G401 (cell line): Measurements from ENCODE around the gene GSDME. TPM values are rescaled to one million over a fixed set of nuclear protein-coding genes. Genes with fewer than 3 reads are reported as not detected.

Experiments used
- DNase-seq: peaks from one replicate; pipeline ENCODE4 v3.0.0-alpha.2; 2015; ENCODE audit warnings: low spot score
- in situ Hi-C: cut with HindIII; loops from 2 replicates; pipeline ENCODE4 v1.10.0; 2016; ENCODE audit warnings: low sequenced_read_pairs, mixed read lengths
- total RNA-seq: library from RNA; depleted of rRNA; stranded (reverse); fragments of >200 nt; shearing (Covaris generic); gene quantifications from 2 replicates; pipeline ENCODE4 v1.2.3, GENCODE V29; 2014

GSDME gene
- total RNA-seq, 1 experiment from 2014 or later: 1.3 TPM

DNA sequence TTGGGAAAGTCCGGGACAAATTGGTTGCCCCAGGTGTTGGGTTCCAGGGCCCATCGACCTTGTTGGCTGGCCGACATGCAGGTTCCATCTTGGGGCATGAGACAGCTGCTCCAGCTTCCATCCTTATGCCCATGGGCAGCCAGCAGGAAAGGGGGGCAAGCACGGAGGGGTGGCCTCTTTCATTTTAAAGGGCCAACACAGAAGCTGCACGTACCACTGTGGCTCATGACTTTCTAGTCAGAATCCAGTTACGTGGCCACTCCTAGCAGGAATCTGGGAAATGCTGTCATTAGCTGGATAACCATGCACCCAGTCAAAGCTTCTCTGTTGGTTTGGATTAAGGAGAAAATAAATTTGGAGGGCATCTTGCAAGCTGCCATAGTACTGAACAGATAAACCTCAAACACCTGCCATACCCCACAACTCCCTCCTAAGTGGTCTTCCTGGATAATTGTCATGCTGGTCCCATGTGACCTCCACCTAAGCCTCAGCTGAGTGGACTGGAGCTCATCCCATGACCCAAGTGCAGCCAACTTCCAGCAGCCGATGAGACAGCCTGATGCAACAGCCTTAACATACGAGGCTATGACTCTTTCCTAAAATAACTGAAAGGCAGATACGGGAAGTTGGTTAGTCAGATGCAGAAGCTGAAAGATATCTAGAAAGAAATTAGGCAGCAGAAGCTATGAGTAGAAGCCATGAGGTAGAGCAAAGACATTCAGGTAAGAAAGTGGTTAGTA lies 21.4 kb upstream of the GSDME start:
- in situ Hi-C loops: no loop called here
- no peak for DNase-seq

GRCh38 chr7:24777806-24778205 lies 20.5 kb upstream of the GSDME start:
- in situ Hi-C loops: no loop called here
- DNase-seq: no peak

- DNase-seq: no peak
- in situ Hi-C loops: no loop called here
Measured at GRCh38 chr7:24773646-24774045, 16.4 kb upstream of the GSDME start.

GRCh38 chr7:24769851-24770250 lies 12.6 kb upstream of the GSDME start:
- DNase-seq: no peak
- in situ Hi-C loops: no loop called here

GRCh38 chr7:24769014-24769830 lies 12.0 kb upstream of the GSDME start:
- in situ Hi-C loops: no loop called here
- DNase-seq: no peak

GRCh38 chr7:24767878-24768569 lies 10.8 kb upstream of the GSDME start:
- DNase-seq: no peak
- in situ Hi-C loops: no loop called here

DNA sequence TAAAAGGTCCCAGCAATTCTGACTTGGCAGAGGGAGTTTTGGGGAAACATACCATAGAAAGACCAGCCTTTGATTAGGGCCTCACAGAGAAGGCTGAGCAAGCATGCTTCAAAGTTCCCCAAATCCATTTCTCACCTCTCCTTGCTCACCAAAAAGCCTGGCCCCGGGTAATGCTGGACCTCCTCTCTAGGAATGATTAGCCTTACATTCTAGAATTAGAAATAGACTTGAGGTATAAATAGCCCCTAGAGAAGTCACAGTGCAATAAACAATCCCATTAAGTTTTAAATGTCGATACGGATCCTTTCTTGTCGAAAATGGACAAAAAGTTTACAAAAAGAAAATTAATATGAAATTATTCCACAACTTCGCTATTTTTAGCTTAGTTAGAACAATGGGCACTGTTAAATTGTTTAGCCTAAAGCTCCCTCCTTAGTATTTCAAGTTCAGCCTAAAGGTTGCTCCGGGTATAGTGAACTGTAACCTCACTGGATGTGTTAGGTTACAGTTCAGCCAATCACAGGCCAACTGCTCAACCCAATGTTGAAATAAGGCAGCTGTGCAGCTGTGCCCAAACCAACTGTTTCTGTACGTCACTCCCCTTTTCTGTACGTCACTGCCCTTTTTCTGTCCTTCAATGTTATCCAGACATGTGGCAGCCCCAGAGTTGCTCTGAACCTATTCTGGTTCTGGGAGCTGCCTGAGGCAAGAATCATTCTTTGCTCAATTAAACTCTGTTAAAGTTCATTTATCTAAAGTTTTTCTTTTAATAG lies 7.9 kb upstream of the GSDME start:
- no peak for DNase-seq

DNA sequence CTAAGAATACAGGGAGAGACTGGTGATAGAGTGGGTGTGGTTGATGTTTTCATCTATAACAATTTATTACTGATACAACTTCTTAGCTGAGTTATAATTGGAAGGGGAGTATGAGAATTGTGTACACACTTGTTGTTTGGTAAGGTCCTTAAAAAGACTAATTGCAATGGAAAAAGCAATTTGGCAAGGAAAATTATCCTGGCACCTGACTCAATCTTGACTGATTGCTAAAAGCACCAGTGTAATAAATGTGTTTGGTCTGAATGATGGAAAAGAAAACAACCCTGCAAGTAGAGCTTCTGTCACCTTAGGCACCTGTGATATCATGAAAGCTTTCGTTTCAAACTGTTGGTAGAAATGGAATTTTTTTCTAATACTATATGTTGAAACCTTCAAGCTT lies 6.7 kb upstream of the GSDME start:
- DNase-seq: no peak

More for the DNA sequence above, 7.9 kb upstream of the GSDME start:
- in situ Hi-C loops: no loop called here

GRCh38 chr7:24763303-24763901 lies 6.1 kb upstream of the GSDME start:
- in situ Hi-C loops: no loop called here
- no peak for DNase-seq

More for the DNA sequence above, 6.7 kb upstream of the GSDME start:
- in situ Hi-C loops: no loop called here

DNA sequence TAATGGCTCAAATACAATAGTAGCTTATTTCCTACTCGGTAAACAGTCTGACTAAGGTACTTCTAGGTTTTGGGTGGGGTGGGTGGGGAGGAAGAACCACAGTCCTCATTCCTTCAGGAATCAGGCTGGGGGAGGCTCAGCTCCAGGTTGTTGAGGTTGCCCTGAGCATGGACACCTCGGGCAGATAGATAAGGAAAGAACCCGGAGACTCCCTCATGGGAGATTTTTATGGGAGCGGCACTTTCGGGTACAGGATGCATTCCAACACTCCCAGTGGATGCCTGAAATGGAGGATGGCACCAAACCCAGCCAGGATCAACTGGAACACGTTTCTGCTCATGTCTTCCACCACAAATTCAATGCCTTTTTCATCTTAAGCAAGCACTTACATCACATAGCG lies 5.5 kb upstream of the GSDME start:
- no peak for DNase-seq
- in situ Hi-C loops: no loop called here

- in situ Hi-C loops: no loop called here
- DNase-seq: no peak
Measured at GRCh38 chr7:24760968-24761367, 3.7 kb upstream of the GSDME start.

- in situ Hi-C loops: no loop called here
- no peak for DNase-seq
Measured at GRCh38 chr7:24756545-24757352, 515 bp downstream of the GSDME start.

DNA sequence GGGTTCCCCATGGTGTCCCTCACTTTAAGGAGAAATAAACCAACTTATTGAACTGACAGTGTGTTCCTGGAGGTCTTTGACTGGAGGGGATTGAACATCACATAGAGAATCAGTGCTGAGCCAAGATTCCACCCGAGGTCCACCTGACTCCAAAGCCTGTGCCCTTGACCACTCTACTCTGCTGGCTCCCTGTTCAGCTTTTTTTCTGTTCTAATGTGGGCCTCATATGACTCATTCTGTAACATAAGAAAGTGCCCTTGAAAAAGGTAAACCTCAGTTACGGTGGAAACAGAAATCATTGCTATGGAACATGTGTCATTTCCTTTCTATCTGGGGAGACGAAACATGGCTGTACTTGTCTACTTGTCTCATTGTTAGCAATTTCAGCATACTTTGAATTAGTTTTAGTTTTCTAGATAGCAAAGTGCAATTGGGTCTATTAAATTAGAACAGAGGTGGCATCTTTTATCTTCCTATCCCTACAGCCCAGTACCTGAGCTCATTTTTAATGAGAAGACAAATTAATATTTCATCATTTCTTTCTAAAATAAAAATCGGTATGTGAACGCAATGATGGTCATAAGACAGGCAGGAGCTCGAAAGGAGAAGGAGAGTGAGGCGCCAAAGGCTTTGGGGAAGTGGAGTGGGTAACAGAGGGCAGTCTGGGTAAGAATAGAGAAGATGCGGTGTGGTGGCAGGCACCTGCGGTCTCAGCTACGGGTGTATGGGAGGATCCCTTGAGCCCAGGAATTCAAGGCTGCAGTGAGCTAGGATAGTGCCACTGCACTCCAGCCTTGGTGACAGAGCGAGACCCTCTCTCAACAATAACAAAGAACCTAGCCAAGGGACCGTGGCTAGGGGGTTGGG lies 1.5 kb downstream of the GSDME start:
- in situ Hi-C loops: no loop called here
- DNase-seq: no peak

DNA sequence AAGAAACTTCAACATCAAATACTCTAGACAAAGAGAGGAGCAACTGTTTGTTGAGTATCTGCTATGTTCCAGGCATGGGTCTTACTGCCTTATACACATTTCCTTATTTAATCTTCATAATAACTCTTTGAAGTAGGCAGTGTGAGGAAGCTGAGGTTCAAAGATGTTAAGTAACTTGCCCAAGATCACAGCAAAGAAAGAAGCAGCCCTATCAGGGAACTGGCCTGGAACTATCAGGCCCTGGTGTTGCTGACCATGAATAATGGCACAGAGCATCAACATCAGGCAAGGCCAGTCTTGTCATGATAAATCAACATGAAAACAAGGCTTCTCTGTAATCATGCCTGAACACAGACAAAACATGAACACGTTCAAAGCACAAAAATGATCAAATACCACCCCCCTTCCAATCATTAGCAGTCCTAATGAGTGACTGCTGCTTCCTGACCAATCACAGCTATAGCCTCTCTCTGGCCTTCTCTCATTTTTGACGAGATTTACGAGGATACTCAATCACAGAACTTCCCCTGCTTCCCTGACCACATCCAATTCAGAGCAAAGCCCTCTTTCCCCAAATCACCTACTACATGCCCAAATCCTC lies 2.3 kb downstream of the GSDME start:
- DNase-seq: no peak
- in situ Hi-C loops: no loop called here

GRCh38 chr7:24752073-24752800 lies 5.0 kb downstream of the GSDME start:
- in situ Hi-C loops: no loop called here
- DNase-seq: no peak

DNA sequence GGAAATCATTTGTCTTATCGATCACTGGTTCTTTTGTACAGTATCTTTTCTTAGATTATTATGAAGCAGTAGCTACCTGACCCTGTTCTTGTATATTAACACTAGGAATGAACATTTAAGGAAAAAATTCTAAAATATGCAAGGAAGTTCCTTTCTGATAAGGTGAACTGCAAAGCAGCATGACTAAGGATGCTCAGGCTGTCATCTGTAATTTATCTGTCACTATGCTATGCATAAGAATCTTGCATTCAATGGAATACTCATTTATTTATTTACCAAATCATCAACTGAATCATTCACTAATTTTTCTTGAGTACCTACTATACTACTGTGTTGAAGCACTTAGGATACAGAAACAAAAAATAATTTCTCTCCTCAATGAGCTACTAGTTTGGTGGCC lies 5.8 kb downstream of the GSDME start:
- in situ Hi-C loops: no loop called here
- DNase-seq: no peak
